GM19372 (cell line): ENCODE data around the gene PROSER1.
"Not testable (repeated sequence)": the region's sequence is repeated elsewhere in the genome, so short reads cannot be mapped to it uniquely, and the experiment has no call there.

Source experiments
- ATAC-seq: cut with Tn5 transposase; IDR thresholded peaks from one replicate; pipeline ENCODE4 v1.9.1; 2021; ENCODE audit warnings: mild to moderate bottlenecking, low read depth, moderate library complexity; ENCODE audit not compliant: unreplicated experiment

Gene PROSER1

GRCh38 chr13:39037880-39038568 lies at the start of gene PROSER1, which contains the start of gene NHLRC3:
Gene PROSER1 (minus strand): TSS chr13:39038089. CDS start chr13:39037242, 847 bp downstream.
Gene NHLRC3 (plus strand): TSS chr13:39038456. CDS start chr13:39038640, 184 bp downstream.
- ATAC-seq: peak; percentile 74

DNA sequence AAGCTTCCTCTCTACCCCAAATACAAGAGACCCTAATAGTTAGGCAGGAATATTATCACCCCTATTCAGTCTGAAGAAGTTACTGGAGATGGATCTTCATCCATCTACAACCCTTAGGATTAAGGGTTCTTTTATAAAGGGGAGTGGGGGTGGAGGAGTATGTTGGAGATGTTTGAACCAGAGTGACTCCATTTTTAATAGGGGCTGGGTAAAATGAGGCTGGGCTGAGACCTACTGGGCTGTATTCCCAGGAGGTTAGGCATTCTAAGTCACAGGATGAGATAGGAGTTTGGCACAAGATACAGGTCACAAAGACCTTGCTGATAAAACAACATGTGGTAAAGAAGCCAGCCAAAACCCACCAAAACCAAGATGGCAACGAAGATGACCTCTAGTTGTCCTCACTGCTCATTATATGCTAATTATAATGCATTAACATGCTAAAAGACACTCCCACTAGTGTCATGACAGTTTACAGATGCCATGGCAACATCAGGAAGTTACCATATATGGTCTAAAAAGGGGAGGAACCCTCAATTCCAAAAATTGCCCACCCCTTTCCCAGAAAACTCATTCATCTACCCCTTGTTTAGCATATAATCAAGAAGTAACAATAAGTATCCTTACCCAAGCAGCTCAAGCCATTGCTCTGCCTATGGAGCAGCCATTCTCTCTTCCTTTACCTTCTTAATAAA lies 48.5 kb upstream of the PROSER1 start:
- ATAC-seq: not testable (repeated sequence)

DNA sequence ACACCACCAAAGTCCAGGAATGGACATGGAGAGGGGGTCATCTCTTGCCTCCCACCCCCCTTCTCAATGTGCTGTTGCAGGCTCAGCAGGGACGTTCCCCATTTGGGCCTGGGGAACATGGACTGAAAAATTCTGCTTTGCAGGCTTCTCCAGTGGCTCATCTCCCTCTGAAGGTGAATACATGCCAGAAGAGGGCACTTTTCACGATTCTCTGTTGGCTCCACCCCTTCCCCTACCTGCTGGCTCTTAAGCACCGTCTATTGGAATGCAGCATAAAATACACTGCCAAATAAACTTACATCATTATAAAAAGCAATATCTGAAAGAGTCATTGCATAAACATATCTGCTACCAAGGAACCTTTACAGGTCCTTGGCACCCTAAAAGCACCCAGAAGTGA lies 36.1 kb upstream of the PROSER1 start:
- ATAC-seq: no peak

DNA sequence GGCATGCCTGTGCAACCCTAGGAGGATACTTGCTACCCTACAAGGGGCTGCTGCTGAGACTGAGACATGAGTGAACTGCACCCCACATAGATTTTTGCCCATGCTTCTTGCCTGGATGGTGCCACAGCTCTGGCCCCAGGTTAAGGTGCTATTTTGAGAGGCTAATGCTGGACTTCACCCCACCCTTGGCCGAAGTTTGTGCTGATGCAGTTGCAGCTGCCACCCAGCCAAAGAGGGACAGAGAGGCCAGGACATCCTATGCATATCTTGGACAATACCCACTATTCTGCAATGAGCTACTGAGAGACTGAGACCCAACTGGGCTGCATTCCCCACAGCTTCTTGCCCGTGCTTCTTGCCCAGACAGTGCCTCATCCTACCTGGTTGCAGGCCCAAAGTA lies 35.0 kb upstream of the PROSER1 start:
- ATAC-seq: no peak

DNA sequence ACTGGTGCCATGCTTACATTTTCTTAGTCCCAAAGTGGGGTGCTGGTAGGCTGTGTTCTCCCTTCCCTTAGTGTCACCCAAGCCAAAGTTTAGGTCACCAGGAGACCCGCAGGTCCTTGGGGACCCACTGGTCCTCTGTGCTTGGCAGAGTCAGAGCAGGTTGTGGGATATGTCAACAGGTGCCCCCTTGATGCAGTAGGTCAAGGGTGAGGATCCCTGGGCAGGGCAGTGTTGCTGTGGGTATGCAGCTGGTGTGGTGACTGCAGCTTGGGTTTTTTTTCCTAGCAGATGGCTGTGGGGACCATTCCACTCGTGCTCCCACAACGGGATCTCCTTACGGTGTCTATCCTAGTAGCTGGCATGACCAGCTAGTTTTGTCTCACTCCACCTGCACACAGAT lies 24.1 kb upstream of the PROSER1 start:
- ATAC-seq: no peak

- ATAC-seq: no peak
Observed at GRCh38 chr13:39058040-39058439, 20.2 kb upstream of the PROSER1 start.

DNA sequence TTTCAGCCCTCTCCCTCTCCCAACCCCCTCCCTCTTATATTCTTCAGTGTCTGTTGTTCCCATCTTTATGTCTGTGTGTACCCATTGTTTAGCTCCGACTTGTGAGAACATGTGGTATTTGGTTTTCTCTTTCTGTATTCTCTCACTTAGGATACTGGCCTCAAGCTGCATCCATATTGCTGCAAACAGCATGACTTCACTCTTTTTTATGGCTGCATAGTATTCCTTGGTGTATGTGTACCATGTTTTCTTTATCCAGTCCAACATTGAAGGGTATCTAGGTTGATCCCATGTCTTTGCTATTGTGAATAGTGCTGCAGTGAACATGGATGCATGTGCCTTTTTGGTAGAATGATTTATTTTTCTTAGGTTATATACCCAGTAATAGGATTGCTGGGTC lies 18.1 kb upstream of the PROSER1 start:
- ATAC-seq: no peak

- ATAC-seq: no peak
Observed at GRCh38 chr13:39054112-39054511, 16.2 kb upstream of the PROSER1 start.

GRCh38 chr13:39052944-39053343 lies 15.1 kb upstream of the PROSER1 start:
- no peak for ATAC-seq

GRCh38 chr13:39051157-39051556 lies 13.3 kb upstream of the PROSER1 start:
- peak; percentile 64 for ATAC-seq

DNA sequence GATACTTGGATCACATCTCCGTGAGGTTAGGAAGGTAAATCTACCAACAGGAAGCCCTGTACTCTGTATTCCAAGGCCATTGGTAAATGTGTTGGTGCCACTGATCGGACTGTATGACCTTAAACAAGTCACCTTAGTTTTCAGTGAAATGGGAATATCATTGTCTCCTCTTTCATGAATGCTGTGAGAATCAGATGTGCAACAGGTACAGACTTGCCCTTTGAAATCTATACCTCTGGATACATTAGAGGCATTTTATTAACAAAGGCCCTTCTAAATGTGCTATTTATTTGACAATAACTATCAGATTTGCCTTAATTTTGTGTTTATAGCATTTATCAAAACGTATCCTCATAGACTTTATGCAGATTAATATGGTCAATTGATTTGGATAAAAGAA lies 11.4 kb upstream of the PROSER1 start:
- no peak for ATAC-seq

DNA sequence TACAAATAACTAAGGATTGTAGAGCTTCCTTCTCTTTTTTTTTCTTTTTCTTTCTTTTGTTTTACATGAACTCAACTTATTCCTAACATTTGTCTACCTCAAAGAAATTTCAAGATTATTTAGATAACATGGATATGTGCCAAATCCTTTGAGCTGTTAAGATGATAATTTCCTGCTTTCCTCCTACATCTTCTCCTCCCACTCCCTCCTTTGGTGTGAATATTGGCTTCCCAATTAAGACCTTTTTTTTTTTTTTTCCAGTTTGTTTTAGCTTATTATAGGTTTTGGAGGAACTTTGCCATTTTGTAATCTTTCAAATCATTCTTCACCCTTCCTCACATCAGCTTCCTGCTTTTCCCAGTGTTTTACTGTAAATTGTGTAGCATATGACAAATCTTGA lies 10.9 kb upstream of the PROSER1 start:
- ATAC-seq: no peak

- no peak for ATAC-seq
Observed at GRCh38 chr13:39047560-39047959, 9.7 kb upstream of the PROSER1 start.

DNA sequence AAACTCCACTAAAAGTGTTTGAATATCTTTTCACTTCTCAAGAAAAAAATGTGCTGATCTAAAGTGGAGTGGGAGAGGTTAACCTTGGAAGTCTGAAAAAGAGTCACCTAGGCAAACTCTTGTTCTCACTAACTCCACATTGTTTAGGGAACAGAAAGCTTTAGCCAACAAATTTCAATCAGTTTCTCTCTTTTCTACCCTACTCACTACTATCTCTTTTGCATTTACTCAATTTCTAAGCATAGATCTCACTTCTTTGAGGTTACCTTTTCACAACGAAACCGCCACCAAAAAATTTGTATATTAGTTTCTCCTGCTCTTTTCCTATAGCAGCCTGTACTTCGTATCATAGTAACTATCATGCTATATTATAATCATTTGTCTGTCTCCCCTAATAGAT lies 6.6 kb upstream of the PROSER1 start:
- no peak for ATAC-seq

GRCh38 chr13:39040206-39040605 lies 2.3 kb upstream of the PROSER1 start:
- no peak for ATAC-seq

DNA sequence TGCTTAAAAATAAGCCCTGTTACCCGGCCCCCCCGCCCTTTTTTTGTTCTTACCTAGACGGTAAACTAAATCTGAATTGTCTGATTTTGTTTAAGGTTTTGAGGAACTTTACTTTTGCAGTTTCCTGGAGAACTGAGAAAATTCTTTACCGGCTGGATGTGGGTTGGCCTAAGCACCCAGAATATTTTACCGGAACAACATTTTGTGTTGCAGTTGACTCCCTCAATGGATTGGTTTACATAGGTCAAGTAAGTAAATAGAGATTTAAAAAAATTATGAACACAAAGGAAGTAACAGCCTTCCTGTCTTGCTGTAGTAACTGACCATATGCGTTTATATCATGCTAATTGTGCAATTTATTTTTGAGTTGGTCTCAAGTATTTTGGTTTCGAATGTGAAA lies 1.2 kb upstream of the PROSER1 start:
- ATAC-seq: no peak

DNA sequence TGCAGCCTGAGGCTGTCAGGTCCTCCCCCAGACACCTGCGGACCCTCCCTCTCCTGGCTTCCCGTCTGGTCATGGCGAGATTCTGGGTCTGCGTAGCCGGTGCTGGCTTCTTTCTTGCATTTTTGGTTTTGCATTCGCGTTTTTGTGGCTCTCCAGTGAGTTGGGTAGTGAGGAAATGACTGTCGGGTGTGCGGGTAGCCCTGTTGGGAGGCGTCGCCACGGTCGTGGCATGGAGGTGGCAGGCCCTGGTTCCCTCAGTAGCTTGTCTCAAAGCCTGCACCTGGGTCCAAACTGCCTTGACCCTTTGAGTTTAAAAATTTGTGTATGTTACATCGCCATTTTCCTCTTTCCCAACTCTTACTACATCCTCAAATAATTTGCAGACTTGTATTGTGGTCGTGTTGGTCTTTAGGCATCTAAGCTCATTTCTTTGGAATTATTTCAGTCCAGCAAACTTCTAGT lies 711 bp upstream of the PROSER1 start:
- peak; percentile 27 for ATAC-seq

- ATAC-seq: peak; percentile 20
Observed at GRCh38 chr13:39037410-39037879, 444 bp downstream of the PROSER1 start.

DNA sequence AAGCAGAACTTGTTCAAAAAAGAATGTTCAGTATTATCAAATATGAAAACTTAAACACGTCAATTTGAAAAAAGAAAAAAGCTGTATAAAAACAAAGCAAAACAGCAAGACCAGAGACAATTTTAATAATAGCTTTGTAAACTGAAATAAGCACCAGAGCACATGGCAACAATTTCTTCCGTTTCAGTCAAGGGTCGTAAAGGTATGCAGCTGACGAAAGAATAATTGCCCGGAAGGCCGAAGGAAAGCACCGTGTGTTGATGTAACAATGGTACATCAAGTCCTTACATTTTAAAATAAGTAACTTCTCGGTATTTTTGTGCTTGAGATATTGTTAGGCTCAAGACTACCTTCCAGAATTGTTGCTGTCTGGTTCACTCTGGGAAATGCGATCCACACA lies 1.7 kb downstream of the PROSER1 start:
- no peak for ATAC-seq

- no peak for ATAC-seq
Observed at GRCh38 chr13:39035799-39036198, 2.1 kb downstream of the PROSER1 start.

GRCh38 chr13:39035204-39035603 lies 2.7 kb downstream of the PROSER1 start:
- ATAC-seq: no peak

DNA sequence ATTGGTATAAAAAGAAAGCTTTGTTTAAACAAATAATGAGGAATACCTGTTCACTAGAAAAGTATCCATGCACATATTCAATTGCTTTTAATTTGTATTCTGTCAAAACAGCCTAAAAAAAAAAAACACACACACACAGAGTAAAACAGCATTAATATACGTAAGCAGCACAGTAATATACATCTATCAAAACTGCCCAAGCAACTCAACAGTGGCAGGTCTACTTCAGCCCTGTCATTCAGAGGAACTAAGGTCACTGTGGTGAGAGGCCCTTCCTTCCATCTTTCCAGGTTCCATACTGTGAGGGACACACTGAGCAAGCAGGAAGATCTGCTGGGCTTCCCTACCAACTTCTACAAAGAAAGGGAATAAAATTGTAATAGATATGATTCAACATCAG lies 3.8 kb downstream of the PROSER1 start:
- ATAC-seq: no peak
